DND-41 (cell line): ENCODE data around the gene SNAI3.

Experiments used
- ATAC-seq: fragments of 200-7000 bp; cut with Tn5 transposase; 3 replicates; pipeline ENCODE4 v1.9.1; 2021; ENCODE audit warnings: low read depth; ENCODE audit not compliant: insufficient read depth
- DNase-seq: peaks from one replicate; pipeline ENCODE4 v3.0.0-alpha.2; 2020
- H2AFZ ChIP-seq: 2 replicates; pipeline ENCODE4 v1.6.0; 2012; ENCODE audit warnings: low read depth, low read length
- H3K27ac ChIP-seq: 2 replicates; pipeline ENCODE4 v1.5.1; 2012; ENCODE audit warnings: low read length, inconsistent platforms
- H3K27me3 ChIP-seq: fragments of 200-600 bp; sonication (generic); 2 replicates; pipeline ENCODE4 v1.6.0; 2012; ENCODE audit warnings: low read length, mild to moderate bottlenecking, inconsistent platforms; ENCODE audit not compliant: insufficient read depth, poor library complexity
- H3K36me3 ChIP-seq: 2 replicates; pipeline ENCODE4 v1.5.1; 2012; ENCODE audit warnings: low read length, inconsistent platforms; ENCODE audit not compliant: insufficient read depth
- H3K4me1 ChIP-seq: 2 replicates; pipeline ENCODE4 v1.5.1; 2012; ENCODE audit warnings: mild to moderate bottlenecking, low read length; ENCODE audit not compliant: insufficient read depth
- H3K4me2 ChIP-seq: 2 replicates; pipeline ENCODE4 v1.6.0; 2012; ENCODE audit warnings: mild to moderate bottlenecking, moderate library complexity, low read length, inconsistent platforms; ENCODE audit not compliant: insufficient read depth
- H3K4me3 ChIP-seq, 2 experiments: fragments of 200-600 bp in 1 of 2; shearing (Covaris generic) in 1 of 2; 2 replicates each; pipeline ENCODE4 v1.5.1; 2012 to 2016; ENCODE audit warnings: inconsistent platforms in 2 of 2, low read length in 2 of 2, mild to moderate bottlenecking in 2 of 2, low read depth in 1 of 2, moderate library complexity in 1 of 2
- H3K79me2 ChIP-seq: 2 replicates; pipeline ENCODE4 v1.6.0; 2012; ENCODE audit warnings: low read length, inconsistent platforms; ENCODE audit not compliant: insufficient read depth
- H3K9ac ChIP-seq: 2 replicates; pipeline ENCODE4 v1.6.0; 2012; ENCODE audit warnings: low read depth, mild to moderate bottlenecking, inconsistent platforms, low read length, moderate library complexity
- H3K9me3 ChIP-seq: 2 replicates; pipeline ENCODE4 v1.5.1; 2012; ENCODE audit warnings: low read length, moderate library complexity, mild to moderate bottlenecking, inconsistent platforms; ENCODE audit not compliant: insufficient read depth, severe bottlenecking
- H4K20me1 ChIP-seq: 2 replicates; pipeline ENCODE4 v1.6.0; 2012; ENCODE audit warnings: low read length; ENCODE audit not compliant: insufficient read depth
- CTCF ChIP-seq: IDR thresholded peaks from 2 replicates; pipeline ENCODE4 v1.5.1; 2012; ENCODE audit warnings: borderline replicate concordance, low read length, moderate library complexity, mild to moderate bottlenecking; ENCODE audit not compliant: poor library complexity, severe bottlenecking; ENCODE audit errors: extremely low read depth
- EZH2 ChIP-seq: IDR thresholded peaks from 3 replicates; pipeline ENCODE4 v1.6.1; 2012; ENCODE audit warnings: borderline replicate concordance, low read depth, mild to moderate bottlenecking, moderate library complexity, low read length, inconsistent platforms; ENCODE audit not compliant: severe bottlenecking

SNAI3 gene

GRCh38 chr16:88645455-88645854 is 40.9 kb downstream of the SNAI3 start:
- Histone ChIP-seq H3K9me3 (no peaks in the 10 kb centered on the region), H3K9ac (no peak overlapping the region), H3K4me1 (peaks cover 12% of the 10 kb centered on the region), H3K79me2 (peaks cover 17% of the 10 kb centered on the region), H3K36me3 (peaks cover 14% of the 10 kb centered on the region), H2AFZ (no peak overlapping the region), H3K4me3 (no peak overlapping the region), H3K27ac (no peak overlapping the region), H3K4me2 (no peak overlapping the region), H3K27me3 (no peaks in the 10 kb centered on the region), H4K20me1 (peaks cover 39% of the 10 kb centered on the region)
- TF ChIP-seq CTCF (no peak), EZH2 (no peak)
- ATAC-seq: no peak
- DNase-seq: no peak

GRCh38 chr16:88643644-88643932 is 42.7 kb downstream of the SNAI3 start:
- 0 out of 2 replicates have a peak, but pooled peaks cover 2% of the 10 kb centered on the region for H3K79me2 ChIP-seq
- H3K9ac ChIP-seq: no peak overlapping the region
- 0 out of 2 replicates have a peak, but pooled peaks cover 9% of the 10 kb centered on the region for H3K36me3 ChIP-seq
- TF ChIP-seq EZH2: no peak
- TF ChIP-seq CTCF: no peak
- no peak overlapping the region for H2AFZ ChIP-seq
- peaks cover 29% of the 10 kb centered on the region for H4K20me1 ChIP-seq
- H3K4me3 ChIP-seq: no peak overlapping the region
- H3K4me2 ChIP-seq: no peak overlapping the region
- H3K27ac ChIP-seq: no peak overlapping the region
- no peak for DNase-seq
- no peaks in the 10 kb centered on the region for H3K9me3 ChIP-seq
- no peak for ATAC-seq
- H3K4me1 ChIP-seq: no peaks in the 10 kb centered on the region
- H3K27me3 ChIP-seq: no peaks in the 10 kb centered on the region

- no peak overlapping the region for H2AFZ ChIP-seq
- H3K4me3 ChIP-seq: no peak overlapping the region
- H3K9ac ChIP-seq: no peak overlapping the region
- 0 out of 2 replicates have a peak, but pooled peaks cover 2% of the 10 kb centered on the region for H3K79me2 ChIP-seq
- no peaks in the 10 kb centered on the region for H3K4me1 ChIP-seq
- H3K9me3 ChIP-seq: no peaks in the 10 kb centered on the region
- 0 out of 2 replicates have a peak, but pooled peaks cover 9% of the 10 kb centered on the region for H3K36me3 ChIP-seq
- H4K20me1 ChIP-seq: peaks cover 26% of the 10 kb centered on the region
- DNase-seq (no peak), ATAC-seq (no peak)
- no peak overlapping the region for H3K27ac ChIP-seq
- TF ChIP-seq EZH2 (no peak), CTCF (no peak)
- no peaks in the 10 kb centered on the region for H3K27me3 ChIP-seq
- no peak overlapping the region for H3K4me2 ChIP-seq
Measured at GRCh38 chr16:88642881-88643643, 43.2 kb downstream of the SNAI3 start.
